Measurements from ENCODE around the gene SHANK3. TPM values are rescaled to one million over a fixed set of nuclear protein-coding genes. Genes with fewer than 3 reads are reported as not detected.

The SHANK3 gene
- total and polyA plus RNA-seq, 2 experiments from 2014 or later, result 0.52 to 4.9 TPM

DNA sequence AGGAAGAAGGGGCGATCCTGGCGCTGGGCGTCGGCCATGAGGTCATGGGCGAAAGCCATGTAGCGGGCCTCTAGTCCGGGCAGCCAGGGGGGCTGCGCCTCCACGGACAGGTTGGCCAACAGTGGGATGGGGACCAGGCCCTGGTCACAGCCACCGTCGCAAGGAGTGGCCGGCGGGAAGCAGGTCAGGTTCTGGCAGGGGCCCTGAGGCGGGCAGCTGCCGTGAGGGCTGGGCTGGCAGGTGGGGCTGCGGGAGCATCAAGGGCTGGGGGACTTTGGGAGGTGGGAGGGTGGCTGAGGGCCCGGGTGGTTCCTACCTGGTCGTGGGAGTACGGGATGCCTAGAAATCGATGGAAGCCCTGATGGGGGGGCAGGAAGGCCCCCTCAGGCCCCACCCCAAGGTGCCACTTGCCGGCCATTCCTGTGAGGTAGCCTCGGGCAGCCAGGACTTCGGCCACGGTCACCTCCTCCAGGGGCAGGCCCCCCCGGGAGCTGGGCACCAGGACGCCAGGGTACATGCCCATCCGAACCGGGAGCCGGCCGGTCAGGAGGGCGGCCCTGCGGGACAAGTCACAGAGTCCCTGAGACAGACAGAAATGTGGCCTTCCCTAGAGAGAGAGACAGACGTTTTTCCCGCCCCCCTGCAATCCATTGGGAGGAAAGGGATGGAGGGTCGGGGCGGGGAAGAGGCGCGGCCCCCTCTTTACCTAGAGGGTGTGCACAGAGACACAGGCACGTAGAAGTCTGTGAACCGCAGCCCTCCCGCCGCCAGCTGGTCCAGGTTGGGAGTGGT, 45.6 kb upstream of the SHANK3 start (continued):
- TF ChIP-seq, protein P1, sequence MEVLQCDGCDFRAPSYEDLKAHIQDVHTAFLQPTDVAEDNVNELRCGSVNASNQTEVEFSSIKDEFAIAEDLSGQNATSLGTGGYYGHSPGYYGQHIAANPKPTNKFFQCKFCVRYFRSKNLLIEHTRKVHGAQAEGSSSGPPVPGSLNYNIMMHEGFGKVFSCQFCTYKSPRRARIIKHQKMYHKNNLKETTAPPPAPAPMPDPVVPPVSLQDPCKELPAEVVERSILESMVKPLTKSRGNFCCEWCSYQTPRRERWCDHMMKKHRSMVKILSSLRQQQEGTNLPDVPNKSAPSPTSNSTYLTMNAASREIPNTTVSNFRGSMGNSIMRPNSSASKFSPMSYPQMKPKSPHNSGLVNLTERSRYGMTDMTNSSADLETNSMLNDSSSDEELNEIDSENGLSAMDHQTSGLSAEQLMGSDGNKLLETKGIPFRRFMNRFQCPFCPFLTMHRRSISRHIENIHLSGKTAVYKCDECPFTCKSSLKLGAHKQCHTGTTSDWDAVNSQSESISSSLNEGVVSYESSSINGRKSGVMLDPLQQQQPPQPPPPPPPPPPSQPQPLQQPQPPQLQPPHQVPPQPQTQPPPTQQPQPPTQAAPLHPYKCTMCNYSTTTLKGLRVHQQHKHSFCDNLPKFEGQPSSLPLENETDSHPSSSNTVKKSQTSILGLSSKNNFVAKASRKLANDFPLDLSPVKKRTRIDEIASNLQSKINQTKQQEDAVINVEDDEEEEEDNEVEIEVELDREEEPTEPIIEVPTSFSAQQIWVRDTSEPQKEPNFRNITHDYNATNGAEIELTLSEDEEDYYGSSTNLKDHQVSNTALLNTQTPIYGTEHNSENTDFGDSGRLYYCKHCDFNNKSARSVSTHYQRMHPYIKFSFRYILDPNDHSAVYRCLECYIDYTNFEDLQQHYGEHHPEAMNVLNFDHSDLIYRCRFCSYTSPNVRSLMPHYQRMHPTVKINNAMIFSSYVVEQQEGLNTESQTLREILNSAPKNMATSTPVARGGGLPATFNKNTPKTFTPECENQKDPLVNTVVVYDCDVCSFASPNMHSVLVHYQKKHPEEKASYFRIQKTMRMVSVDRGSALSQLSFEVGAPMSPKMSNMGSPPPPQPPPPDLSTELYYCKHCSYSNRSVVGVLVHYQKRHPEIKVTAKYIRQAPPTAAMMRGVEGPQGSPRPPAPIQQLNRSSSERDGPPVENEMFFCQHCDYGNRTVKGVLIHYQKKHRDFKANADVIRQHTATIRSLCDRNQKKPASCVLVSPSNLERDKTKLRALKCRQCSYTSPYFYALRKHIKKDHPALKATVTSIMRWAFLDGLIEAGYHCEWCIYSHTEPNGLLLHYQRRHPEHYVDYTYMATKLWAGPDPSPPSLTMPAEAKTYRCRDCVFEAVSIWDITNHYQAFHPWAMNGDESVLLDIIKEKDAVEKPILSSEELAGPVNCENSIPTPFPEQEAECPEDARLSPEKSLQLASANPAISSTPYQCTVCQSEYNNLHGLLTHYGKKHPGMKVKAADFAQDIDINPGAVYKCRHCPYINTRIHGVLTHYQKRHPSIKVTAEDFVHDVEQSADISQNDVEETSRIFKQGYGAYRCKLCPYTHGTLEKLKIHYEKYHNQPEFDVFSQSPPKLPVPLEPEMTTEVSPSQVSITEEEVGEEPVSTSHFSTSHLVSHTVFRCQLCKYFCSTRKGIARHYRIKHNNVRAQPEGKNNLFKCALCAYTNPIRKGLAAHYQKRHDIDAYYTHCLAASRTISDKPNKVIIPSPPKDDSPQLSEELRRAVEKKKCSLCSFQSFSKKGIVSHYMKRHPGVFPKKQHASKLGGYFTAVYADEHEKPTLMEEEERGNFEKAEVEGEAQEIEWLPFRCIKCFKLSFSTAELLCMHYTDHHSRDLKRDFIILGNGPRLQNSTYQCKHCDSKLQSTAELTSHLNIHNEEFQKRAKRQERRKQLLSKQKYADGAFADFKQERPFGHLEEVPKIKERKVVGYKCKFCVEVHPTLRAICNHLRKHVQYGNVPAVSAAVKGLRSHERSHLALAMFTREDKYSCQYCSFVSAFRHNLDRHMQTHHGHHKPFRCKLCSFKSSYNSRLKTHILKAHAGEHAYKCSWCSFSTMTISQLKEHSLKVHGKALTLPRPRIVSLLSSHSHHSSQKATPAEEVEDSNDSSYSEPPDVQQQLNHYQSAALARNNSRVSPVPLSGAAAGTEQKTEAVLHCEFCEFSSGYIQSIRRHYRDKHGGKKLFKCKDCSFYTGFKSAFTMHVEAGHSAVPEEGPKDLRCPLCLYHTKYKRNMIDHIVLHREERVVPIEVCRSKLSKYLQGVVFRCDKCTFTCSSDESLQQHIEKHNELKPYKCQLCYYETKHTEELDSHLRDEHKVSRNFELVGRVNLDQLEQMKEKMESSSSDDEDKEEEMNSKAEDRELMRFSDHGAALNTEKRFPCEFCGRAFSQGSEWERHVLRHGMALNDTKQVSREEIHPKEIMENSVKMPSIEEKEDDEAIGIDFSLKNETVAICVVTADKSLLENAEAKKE (CRISPR knock-in tag; IDR thresholded peaks at IDR 0.05), result no peak

DNA sequence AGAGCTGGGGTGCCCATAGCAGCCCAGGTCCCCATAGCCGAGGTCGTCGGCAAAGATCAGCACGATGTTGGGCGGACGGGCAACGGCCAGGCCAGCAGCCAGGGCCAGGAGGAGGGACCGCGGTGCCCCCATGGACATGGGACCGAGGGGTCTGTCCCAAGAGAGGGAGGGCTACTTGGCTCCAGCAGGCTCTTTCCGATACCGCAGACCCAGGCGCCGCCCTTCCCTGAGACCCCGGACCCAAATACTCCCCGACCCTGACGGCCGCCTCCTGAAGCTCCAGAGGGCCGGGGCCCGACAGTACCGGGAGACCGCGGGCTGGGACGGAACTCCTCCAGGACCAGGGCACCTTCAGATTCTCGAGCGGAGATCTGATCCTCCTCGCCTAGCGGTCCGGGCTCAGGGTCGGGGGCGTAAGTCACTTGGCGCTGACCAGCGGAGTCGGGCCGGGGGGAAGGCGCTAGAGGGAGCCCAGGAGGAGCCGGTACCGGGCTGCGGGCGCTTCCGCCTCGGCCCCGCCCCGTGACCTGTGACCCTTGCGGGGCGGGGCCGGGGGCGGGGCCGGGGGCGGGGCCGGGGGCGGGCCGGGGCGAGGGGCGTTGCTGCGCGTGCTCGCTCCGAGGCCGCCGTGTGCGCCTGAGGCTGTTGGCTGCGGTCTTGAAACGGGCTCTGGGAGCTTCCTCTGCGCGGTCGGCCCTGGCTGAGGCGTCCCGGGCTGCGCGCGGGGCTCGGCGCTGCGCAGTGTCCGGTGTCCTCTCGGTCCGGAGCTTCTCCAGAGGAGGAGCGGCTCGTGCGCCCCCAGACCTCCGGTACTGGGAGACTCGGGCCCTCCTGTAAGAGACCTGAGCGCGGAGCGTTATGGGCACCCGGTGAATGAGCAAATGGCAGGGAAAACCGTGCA, 44.7 kb upstream of the SHANK3 start, which contains the start of gene ARSA:
Gene ARSA, minus strand, starts transcription at position 511 of the 901 bp plus-strand sequence. Its CDS starts 373 bp downstream, at position 138.
- H3K36me3 Mint-ChIP-seq (ENCODE audit: low read depth), result no peaks in the 10 kb centered on the region
- Histone ChIP-seq H3F3A (replicated peaks; ENCODE audit: low read depth) (peaks cover 6% of the 10 kb centered on the region; the same call in 1 of the 2 replicates), H3K4me2 (peak within 1 kb of the TSS; percentile 96), H3K4me3 (peak within 1 kb of the TSS; percentile 88), H3K79me2 (replicated peaks; ENCODE audit: insufficient read depth) (no peaks in the 10 kb centered on the region), H3K9me2 (ENCODE audit: insufficient read depth) (no peaks in the 10 kb centered on the region), H3K4me1 (ENCODE audit: insufficient read depth) (peaks cover 5% of the 10 kb centered on the region; the same call in 1 of the 2 replicates), H3K27ac (ENCODE audit: low read depth) (no peak within 1 kb of the TSS), H3K27me3 (ENCODE audit: insufficient read depth) (peaks cover 12% of the 10 kb centered on the region), H3K36me3 (ENCODE audit: insufficient read depth) (no peaks in the 10 kb centered on the region), H2AFZ (peak within 1 kb of the TSS; percentile 94), H4K20me1 (replicated peaks; ENCODE audit: insufficient read depth) (no peaks in the 10 kb centered on the region; the same call in 1 of the 2 replicates)
- H3K4me3 Mint-ChIP-seq, result peak within 1 kb of the TSS; percentile 85
- DNase-seq (ENCODE audit: low spot score), result peak; percentile 88
- H3K9me3 Mint-ChIP-seq, result no peaks in the 10 kb centered on the region
- H3K27me3 Mint-ChIP-seq (ENCODE audit: insufficient read depth, low read depth, poor library complexity), result peaks cover 8% of the 10 kb centered on the region
- no peak within 1 kb of the TSS for H3K27ac Mint-ChIP-seq
- ATAC-seq, result peak; percentile 79
- peaks cover 6% of the 10 kb centered on the region for H3K4me1 Mint-ChIP-seq
- TF ChIP-seq STAT1 (IDR thresholded peaks at IDR 0.05; ENCODE audit: unreplicated experiment), result no peak
- TF ChIP-seq, protein P2, sequence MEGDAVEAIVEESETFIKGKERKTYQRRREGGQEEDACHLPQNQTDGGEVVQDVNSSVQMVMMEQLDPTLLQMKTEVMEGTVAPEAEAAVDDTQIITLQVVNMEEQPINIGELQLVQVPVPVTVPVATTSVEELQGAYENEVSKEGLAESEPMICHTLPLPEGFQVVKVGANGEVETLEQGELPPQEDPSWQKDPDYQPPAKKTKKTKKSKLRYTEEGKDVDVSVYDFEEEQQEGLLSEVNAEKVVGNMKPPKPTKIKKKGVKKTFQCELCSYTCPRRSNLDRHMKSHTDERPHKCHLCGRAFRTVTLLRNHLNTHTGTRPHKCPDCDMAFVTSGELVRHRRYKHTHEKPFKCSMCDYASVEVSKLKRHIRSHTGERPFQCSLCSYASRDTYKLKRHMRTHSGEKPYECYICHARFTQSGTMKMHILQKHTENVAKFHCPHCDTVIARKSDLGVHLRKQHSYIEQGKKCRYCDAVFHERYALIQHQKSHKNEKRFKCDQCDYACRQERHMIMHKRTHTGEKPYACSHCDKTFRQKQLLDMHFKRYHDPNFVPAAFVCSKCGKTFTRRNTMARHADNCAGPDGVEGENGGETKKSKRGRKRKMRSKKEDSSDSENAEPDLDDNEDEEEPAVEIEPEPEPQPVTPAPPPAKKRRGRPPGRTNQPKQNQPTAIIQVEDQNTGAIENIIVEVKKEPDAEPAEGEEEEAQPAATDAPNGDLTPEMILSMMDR (conservative IDR thresholded peaks at IDR 0.05; ENCODE audit: low read depth in 2 of 2), result peak; percentile 30 to 58; a peak in 3 of 4 replicates
- TF ChIP-seq, protein P3, sequence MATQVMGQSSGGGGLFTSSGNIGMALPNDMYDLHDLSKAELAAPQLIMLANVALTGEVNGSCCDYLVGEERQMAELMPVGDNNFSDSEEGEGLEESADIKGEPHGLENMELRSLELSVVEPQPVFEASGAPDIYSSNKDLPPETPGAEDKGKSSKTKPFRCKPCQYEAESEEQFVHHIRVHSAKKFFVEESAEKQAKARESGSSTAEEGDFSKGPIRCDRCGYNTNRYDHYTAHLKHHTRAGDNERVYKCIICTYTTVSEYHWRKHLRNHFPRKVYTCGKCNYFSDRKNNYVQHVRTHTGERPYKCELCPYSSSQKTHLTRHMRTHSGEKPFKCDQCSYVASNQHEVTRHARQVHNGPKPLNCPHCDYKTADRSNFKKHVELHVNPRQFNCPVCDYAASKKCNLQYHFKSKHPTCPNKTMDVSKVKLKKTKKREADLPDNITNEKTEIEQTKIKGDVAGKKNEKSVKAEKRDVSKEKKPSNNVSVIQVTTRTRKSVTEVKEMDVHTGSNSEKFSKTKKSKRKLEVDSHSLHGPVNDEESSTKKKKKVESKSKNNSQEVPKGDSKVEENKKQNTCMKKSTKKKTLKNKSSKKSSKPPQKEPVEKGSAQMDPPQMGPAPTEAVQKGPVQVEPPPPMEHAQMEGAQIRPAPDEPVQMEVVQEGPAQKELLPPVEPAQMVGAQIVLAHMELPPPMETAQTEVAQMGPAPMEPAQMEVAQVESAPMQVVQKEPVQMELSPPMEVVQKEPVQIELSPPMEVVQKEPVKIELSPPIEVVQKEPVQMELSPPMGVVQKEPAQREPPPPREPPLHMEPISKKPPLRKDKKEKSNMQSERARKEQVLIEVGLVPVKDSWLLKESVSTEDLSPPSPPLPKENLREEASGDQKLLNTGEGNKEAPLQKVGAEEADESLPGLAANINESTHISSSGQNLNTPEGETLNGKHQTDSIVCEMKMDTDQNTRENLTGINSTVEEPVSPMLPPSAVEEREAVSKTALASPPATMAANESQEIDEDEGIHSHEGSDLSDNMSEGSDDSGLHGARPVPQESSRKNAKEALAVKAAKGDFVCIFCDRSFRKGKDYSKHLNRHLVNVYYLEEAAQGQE (IDR thresholded peaks at IDR 0.05; ENCODE audit: unreplicated experiment), result peak; percentile 11
- TF ChIP-seq, protein P4, sequence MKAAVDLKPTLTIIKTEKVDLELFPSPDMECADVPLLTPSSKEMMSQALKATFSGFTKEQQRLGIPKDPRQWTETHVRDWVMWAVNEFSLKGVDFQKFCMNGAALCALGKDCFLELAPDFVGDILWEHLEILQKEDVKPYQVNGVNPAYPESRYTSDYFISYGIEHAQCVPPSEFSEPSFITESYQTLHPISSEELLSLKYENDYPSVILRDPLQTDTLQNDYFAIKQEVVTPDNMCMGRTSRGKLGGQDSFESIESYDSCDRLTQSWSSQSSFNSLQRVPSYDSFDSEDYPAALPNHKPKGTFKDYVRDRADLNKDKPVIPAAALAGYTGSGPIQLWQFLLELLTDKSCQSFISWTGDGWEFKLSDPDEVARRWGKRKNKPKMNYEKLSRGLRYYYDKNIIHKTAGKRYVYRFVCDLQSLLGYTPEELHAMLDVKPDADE (IDR thresholded peaks at IDR 0.05), result no peak
- TF ChIP-seq JUNB (IDR thresholded peaks at IDR 0.05; ENCODE audit: unreplicated experiment), result no peak
- TF ChIP-seq NANOG (IDR thresholded peaks at IDR 0.05; ENCODE audit: borderline replicate concordance), result no peak
- no peak for TF ChIP-seq ZNF114 (CRISPR knock-in tag; IDR thresholded peaks at IDR 0.05)
- no peak for TF ChIP-seq EZH2phosphoT487 (IDR thresholded peaks at IDR 0.05; ENCODE audit: unreplicated experiment)
